Tibial nerve (tissue), 3 donors: Measurements from ENCODE around the gene RGR.
A peak's percentile ranks its signal among the peaks of the same experiment; 100 is the strongest.

Experiments
- POLR2A ChIP-seq, 2 donors: fragments of 450-650 bp; IDR thresholded peaks; one replicate each; pipeline ENCODE4 v1.6.1; 2017; ENCODE audit warnings: antibody characterized with exemption in 2 of 2, mild to moderate bottlenecking in 2 of 2, moderate library complexity in 2 of 2
- TF ChIP-seq, protein P1 (sequence below), 5 experiments: fragments of 200-600 bp in 3 of 5; fragments of 450-650 bp in 2 of 5; sonication (generic) in 3 of 5; IDR thresholded peaks; one replicate each; pipeline ENCODE4 v1.5.1; 2016 to 2019; ENCODE audit warnings: antibody characterized with exemption in 5 of 5, mild to moderate bottlenecking in 3 of 5, moderate library complexity in 2 of 5

DNA sequence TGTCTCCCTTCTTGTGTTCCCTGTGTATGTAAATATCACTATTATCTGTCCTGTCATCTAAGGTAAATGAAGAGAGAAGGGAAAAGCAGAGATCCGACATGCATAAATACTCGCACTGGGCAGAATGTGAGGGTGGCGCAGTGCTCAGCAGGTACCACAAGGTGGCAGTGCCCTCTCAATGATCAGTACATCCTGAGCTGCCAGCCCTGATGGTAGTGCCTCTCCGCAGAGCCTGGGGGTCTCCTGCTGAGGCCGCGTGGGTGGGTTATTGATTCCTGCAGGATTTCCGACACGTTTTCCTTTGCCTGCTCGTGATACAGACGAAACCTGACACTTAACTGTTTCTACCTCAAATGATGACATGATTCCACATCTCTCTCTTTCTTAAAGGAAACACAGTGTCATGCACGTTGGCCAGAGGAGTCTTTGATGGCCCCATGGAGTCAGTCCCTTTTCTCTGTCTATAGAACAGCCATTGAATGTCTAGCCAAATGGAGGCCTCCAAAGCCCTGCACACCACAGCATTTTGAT lies 19.8 kb downstream of the RGR start:
- TF ChIP-seq, protein P1, sequence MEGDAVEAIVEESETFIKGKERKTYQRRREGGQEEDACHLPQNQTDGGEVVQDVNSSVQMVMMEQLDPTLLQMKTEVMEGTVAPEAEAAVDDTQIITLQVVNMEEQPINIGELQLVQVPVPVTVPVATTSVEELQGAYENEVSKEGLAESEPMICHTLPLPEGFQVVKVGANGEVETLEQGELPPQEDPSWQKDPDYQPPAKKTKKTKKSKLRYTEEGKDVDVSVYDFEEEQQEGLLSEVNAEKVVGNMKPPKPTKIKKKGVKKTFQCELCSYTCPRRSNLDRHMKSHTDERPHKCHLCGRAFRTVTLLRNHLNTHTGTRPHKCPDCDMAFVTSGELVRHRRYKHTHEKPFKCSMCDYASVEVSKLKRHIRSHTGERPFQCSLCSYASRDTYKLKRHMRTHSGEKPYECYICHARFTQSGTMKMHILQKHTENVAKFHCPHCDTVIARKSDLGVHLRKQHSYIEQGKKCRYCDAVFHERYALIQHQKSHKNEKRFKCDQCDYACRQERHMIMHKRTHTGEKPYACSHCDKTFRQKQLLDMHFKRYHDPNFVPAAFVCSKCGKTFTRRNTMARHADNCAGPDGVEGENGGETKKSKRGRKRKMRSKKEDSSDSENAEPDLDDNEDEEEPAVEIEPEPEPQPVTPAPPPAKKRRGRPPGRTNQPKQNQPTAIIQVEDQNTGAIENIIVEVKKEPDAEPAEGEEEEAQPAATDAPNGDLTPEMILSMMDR (IDR thresholded peaks at IDR 0.05): peak; percentile 87 to 91 (median 87)
- no peak for TF ChIP-seq POLR2A (IDR thresholded peaks at IDR 0.05)
